Measurements from ENCODE around the gene PRKAR2B.
A peak's percentile ranks its signal among the peaks of the same experiment; 100 is the strongest.
"Not testable (repeated sequence)": the region's sequence is repeated elsewhere in the genome, so short reads cannot be mapped to it uniquely, and the experiment has no call there.

The PRKAR2B gene

DNA sequence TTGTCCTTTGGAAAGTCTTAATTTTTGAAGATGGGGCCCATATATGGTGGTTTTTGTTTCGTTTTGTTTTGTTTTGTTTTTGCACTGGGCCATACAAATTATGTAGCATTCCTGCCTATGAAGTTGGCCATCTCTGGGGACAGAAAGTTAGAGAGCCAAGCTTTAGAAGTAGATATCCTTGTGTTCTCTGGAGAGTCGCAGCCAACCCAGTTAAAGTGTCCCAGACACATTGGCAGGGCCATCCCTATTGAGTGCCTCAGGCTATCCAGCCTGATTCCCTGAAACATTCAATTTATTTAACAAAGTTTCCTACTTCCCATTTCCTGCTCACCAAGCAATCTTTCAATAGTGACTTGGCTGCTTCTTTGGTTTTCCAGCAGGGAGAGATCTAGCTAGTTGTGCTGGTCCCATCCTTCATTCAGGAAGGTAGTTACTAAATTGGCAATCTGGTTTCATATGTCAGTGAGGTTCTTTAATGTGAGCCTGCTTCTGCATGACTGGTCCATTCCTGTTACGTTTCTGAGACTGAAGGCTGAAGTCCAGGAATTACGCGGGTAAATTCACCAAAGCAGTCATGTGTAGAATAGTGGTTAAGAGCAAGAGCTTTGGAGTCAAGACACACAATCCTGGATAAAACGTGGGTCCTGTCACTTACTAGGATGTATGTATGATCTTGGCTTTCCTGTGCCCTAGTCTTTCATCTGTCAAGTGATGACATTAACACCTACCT, 75.0 kb downstream of the PRKAR2B start:
- DNase-seq (ENCODE audit: low read depth in 2 of 2), result no peak

DNA sequence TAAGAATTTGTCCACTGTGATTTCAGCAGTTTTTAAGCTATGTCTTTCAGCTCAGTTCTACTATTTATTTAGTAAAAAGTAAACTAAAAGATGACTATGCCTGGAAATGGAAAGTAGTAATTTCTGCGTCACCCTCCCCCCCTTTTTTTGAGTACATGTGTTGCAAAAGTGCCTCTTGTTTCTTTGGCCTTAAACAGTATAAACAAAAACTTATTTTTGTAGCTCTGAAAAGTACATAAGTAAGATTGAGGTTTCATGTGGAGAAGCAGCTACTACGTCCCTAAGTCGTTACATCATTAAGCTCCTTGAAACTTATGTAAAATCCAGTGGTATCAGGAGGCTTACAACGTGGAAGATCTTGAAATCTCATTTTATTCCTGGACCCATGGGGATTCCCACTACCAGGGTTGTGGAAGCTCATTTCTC, 78.0 kb downstream of the PRKAR2B start:
- no peak for DNase-seq (ENCODE audit: low read depth in 2 of 2)

DNA sequence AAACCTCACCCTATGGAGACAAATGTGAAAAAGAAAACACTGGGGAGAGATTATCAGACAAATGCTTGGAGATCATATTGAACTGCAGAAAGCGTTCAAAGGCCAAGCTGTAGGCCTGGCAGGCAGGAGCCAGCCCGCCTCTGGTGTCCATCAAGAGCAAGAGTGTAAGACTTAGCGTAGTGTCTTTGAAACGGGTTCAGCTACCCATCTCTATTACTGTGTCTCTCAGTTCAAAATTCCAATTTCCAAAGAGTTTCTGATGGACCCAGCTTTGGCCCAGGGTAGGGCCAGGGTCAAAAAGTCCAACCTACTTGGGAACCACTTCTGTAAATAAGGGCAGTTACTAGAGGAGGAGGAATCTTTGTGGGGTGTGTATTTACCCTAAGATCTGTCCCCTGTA, 78.9 kb downstream of the PRKAR2B start:
- no peak for DNase-seq (ENCODE audit: low read depth in 2 of 2)

DNA sequence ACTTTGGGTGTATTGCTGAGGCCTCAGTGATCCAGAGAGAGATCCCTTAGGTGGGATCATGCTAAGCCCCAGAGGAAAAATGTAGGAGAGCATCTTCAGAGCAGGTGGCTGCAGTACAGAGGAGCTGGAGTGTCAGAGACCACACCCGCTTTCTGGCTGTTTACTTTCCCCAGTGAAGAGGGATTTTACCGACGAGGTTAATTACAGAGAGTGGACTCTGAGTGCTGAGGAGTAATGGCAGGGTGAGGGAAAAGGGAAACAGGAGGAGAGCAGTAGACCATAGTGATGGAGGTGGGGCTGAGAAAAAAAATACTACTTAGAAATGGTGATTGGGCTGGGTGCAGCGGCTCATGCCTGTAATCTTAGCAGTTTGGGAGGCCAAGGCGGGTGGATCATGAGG, 81.0 kb downstream of the PRKAR2B start:
- DNase-seq (ENCODE audit: low read depth in 2 of 2), result no peak

DNA sequence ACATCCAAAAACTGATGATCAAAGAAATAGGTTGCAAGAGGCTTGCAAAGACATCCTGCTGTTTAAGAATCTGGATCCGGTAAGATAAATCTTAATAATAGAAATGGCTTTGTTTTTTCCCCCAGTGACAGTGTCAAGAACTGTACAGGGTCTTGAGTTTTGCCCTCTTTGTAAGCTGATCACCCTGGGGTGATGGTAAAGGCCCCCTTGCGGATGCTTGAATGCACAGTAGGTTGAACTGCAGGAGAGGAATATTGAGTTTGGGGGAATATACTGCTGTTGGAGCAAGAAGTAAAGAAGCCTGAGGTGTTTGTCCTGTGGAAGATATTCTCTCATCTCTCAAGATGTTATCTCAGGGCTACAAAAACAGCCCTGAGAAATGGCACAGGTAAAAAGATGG, 83.7 kb downstream of the PRKAR2B start:
- DNase-seq (ENCODE audit: low read depth in 2 of 2), result no peak

DNA sequence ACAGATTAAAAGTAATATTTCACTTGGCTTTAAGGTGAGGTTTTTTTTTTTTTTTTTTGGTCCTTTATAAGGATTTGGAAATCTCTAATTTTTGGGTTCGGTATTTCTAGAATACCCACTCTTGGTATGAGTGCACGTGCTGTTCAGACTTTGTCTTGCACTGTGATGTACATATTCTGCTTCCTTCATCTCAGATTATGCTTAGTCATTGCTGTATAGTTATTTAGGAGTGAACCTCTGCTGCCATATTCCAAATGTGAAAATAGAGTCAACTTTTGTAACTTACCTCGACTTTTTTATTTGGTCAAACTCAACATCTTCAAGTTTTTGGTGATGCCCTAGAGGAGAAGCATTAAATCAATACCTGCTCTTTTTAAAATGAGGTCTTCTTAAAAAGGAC, 84.2 kb downstream of the PRKAR2B start:
- no peak for DNase-seq (ENCODE audit: low read depth in 2 of 2)

DNA sequence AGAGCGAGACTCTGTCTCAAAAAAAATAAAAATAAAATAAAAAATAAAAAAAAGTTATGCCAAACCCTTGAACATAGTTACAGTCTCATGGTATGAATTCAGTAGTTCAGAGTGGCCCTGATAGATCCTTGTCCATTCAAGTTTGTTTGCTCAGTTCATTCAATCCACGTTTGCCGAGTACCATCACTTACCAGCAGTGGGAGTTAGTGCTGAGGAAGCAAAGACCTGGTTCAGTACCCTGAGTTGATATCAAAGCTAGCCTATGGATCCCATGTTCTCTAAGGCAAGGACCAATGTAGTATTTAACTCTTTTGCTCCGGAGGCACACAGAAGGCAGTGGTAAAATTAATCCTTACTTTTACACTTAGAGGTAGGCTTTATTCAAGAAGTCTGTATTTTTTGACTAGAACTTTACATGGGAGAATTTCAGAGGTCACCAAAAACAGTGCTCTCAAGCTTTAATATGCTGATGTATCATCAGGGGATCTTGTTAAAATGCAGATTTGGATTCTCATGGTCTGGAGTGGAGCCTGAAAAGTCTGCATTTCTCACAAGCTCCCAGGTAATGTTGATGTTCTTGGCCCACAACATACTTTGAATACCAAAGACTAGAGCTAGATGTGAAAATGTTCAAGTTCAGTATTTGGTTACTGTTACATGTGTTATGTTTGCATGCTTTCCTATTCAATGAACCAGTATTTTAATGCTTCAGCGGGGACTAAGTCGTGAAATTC, 86.1 kb downstream of the PRKAR2B start:
- DNase-seq (ENCODE audit: low read depth in 2 of 2), result no peak

DNA sequence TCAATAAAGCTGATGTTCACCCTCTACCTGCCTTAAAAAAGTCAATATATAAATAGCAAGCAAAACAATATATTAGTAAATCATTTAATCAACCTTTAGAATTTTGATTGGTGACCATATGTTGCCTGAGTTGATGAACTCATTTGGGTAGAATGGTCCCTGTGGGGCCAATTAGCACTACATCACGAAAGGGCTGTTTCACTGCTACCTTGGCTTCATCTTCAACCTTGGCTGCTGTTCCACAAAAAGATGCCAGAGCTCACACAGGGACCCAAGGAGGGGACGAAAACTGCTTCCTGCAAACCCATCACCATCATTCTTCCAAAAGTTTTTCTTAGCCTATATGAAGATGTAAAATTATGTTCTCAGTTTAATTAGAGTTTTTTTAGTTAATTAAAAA, 88.9 kb downstream of the PRKAR2B start:
- no peak for DNase-seq (ENCODE audit: low read depth in 2 of 2)

DNA sequence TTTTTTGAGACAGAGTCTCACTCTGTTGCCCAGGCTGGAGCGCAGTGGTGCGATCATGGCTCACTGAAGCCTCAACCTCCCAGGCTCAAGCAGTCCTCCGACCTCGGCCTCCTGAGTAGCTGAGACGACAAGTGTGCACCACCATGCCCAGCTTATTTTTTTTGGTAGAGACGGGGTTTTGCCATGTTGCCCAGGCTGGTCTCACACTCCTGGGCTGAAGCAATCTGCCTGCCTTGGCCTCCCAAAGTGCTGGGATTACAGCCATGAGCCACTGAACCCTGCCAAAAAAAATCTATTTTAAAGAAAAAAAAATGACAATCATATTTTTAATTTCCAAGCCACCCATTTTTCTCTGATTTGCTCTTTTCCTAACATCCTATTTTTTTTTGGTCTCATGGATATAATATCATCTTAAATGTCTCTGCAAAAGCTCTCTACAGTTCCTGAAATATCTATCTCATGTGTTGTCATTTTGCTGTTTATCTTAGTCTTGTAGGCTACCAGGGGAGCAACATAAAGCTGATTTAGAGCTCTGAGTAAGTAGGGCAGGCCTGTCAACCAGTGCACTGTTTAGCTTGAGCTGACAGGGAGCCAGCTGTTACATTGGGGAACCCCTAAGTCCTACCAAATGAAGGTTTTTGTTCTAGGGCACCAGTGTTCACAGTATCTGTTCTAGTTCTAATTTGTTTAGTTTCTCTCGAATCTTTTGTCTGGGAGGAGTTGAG, 94.4 kb downstream of the PRKAR2B start:
- no peak for DNase-seq (ENCODE audit: low read depth in 2 of 2)

DNA sequence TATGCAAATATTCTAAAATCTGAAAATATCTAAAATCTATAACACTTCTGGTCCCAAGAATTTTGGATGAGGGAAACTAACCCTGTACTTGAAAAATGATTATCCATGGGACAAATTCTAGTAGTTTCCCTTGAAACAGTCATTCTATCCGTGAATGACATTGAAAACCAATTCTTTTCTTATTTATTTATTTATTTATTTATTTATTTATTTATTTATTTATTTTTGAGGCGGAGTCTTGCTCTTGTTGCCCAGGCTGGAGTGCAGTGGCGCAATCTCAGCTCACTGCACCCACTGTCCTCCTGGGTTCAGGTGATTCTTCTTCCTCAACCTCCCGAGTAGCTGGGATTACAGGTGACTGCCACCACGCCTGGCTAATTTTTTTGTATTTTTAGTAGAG, 99.4 kb downstream of the PRKAR2B start:
- DNase-seq (ENCODE audit: low read depth in 2 of 2), result not testable (repeated sequence)

DNA sequence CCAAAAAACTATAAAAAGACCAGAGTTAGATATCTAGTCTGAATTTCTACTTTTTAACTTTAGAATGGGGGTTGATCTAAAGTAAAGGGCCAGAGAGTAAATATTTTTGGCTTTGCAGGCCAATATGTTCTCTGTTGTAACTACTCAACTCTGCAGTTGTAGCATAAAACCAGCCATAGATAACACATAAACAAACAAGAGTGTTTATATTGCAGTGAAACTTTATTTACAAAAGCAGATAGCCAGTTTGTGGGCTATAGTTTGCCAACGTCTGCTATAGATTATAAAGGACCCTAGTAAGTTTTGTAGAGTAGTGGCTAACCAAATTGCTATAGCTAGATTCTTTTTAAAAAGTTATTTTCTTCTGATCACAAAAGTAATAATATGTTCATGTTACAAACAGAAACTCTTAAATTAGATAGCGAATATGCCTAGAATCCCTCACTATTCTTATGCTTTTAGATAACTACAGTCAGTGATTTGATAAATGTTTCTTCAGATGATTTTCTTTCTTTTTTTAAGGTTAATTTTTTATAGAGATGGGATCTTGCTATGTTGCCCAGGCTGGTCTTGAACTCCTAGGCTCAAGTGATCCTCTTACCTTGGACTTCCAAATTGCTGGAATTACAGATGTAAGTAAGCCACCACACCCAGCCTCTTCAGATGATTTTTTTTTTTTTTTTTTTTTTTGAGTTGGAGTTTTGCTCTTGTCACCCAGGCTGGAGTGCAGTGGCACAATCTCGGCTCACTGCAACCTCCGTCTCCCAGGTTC, 100.7 kb downstream of the PRKAR2B start:
- DNase-seq (ENCODE audit: low read depth in 2 of 2), result no peak

DNA sequence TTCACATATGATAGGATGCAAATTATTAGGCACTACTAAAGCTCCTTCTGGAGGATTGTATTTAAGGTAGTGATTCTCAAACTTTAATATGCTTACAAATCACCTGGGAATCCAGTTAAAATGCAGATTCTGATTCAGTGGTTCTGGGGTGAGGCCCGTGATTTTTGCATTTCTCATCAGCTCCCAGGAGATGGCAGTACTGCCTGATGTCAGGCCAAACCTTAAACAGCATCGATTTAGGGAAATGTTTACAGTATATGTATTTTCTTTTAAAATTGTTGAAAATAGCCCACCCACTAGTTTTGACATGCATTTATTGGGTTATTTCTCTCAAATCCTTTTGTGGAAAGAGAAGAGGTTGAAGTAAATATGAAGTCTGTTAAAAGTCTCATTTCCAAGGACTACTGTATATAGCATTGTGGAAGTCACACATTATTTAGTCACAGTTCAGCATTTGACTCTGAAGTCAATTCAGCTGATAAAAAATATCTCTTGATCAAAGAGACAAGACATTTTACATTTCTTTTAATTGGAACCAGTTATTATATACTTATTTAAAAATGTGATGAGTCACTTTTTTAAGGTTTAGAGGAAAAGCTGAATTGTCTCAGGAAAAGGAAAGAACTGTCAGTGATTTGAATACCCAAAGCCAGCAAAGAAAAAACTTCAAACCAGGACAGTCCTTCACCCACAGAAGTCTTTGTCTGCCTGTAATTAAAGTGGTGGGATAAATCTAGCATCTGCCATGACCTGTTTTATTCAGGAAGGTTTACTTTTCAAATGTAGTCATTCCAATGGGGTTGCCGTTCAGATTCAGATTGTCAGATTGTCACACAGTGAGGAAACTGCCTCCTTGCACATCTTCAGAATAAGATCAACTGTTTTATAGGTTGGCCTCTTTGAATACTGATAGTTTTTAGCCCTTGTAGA, 103.2 kb downstream of the PRKAR2B start:
- DNase-seq (ENCODE audit: low read depth in 2 of 2), result no peak

DNA sequence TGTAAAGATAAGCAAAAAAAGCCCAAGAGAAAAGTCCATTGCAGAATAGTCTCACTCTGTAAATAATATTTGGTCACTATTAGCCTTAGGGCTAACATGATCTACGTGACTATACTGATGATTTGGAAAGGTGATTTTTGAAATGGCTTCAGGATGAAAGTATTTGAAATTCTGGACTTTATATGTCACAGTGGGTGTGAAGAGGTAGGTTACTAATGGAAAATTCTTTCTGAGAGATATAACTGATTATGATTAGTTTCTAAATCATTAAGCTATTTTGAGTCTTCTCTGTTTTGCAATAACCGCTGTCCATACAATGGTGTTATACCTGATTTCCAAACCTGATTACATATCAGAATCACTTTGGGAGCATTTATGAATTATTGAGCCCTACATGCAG, 104.2 kb downstream of the PRKAR2B start:
- no peak for DNase-seq (ENCODE audit: low read depth in 2 of 2)

DNA sequence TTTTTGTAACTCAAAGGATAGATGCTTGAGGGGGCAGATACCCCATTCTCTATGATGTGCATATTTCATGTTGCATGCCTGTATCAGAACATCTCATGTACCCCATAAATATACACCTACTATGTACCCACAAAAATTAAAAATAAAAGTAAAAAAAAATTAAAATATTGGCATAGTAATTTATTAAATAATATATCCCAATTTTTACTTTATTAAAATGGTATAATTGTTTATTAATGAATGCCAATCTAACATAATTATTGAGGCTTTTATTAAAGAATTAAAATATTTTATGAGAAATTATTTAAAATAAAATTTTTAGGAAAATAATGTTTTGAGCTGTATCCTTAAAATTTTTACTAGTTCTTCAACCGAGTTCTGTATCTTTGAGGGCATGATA, 105.4 kb downstream of the PRKAR2B start:
- no peak for DNase-seq (ENCODE audit: low read depth in 2 of 2)

DNA sequence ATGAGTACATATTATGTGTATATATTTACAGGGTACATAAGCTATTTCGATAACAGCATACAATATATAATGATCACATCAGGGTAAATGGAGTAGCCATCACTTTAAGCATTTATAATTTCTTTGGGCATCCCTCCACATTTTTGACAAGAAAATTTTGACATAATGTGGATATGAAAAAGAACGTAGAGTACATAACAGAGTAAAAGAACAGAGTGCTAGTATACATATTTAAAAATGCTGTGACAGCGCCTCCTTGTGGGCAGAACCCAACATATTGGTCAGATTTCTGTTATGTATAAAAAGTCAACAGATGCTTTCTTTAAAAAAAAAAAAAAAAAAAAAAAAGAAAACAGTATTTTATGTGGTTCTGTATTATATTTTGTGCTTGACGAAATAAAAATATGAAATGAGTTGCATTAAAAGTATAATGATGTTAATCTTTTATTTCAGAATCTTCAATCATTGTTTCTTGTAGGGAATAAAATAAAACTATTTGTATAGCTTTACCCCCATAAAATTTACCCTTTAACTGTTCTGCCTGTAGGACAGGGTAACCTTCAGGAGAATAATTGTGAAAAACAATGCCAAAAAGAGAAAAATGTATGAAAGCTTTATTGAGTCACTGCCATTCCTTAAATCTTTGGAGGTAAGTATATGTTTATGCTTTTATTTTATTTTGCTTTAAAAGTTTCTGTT, 106.0 kb downstream of the PRKAR2B start:
- DNase-seq (ENCODE audit: low read depth in 2 of 2), result peak; percentile 27 to 55

DNA sequence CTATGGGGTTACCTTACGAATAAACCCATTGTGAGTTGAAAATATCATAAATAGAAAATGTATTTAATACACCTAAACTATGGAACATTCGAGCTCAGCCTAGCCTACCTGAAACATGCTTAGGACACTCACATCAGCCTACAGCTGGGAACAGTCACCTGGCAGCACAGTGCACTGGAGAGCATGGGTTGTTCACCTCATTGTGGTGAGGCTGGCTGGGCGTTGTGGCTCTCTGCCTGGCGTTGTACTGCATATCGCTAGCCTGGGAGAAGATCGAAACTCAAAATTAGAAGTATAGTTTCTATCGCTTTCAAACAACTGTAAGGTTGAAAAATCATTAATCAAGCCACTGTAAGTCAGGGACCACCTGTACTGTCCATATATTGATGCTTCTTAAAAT, 107.0 kb downstream of the PRKAR2B start:
- DNase-seq (ENCODE audit: low read depth in 2 of 2), result no peak

DNA sequence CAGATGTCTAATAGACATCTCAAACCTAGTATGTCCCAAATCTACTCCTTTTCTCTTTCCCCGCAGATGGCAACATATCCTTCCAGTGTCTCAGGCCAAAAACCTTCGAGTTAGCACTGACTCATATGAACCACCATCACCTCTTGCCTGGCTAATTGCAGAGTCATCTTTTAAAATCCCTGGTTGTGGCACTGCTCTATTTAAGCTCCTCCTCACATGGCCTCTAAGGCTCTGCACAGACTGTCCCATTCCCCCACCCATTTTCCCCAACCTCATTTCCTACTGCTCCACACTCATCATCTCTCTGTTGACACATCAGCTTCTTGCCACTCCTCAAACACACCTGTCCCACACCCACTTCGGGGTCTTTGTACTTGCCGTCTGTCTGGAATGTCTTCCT, 107.5 kb downstream of the PRKAR2B start:
- DNase-seq (ENCODE audit: low read depth in 2 of 2), result no peak

DNA sequence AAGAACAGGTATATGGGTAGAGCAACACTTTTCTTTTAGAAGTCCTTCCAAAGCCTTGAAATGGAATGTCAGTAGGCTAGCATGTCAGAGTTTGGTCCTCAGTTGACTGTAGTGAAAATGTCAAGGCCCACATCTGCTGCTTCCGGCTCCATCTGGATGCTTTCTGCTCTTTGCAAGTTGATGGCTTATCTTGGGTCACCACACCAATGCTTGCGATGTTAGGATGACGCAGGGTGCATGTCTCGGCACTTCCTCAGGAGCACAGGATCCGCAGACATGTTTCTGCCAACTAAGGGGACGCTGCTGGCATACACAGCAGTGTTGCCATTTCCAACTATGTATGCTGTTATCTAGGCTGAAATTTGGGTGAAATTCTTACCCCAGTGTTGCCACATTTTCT, 110.3 kb downstream of the PRKAR2B start:
- DNase-seq (ENCODE audit: low read depth in 2 of 2), result no peak

DNA sequence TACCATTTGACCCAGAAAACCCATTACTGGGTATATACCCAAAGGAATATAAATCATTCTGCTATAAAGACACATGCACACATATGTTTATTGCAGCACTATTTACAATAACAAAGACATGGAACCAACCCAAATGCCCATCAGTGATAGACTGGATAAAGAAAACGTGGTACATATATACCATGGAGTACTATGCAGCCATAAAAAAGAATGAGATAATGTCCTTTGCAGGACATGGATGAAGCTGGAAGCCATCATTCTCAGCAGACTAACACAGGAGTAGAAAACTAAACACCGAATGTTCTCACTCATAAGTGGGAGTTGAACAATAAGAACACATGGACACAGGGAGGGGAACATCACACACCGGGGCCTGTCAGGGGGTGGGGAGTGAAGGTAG, 111.2 kb downstream of the PRKAR2B start:
- DNase-seq (ENCODE audit: low read depth in 2 of 2), result not testable (repeated sequence)

DNA sequence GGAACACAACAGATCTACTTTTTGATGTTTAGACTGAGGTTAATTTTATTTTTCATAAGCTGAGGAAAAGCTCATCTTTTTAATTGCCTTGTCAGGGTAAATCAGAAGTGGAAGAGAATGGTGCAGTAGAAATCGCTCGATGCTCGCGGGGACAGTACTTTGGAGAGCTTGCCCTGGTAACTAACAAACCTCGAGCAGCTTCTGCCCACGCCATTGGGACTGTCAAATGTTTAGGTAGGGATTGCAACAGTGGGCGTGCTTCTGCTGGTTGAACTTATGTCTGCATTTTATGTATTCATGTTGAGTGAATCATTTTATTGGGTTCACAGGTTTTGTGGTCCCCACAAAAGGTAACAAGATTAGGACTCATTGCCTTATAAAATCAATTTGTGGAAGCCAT, 112.6 kb downstream of the PRKAR2B start:
- no peak for DNase-seq (ENCODE audit: low read depth in 2 of 2)

All from stimulated activated CD8-positive, alpha-beta memory T cell treated with anti-CD3 and anti-CD28 coated beads, Interleukin-2, amount 100 ng/mL, for 48 hours (primary cell).